ENCODE results near the gene PUS1.

- TF ChIP-seq POLR2A (IDR thresholded peaks at IDR 0.05) (no peak), CTCF (IDR thresholded peaks at IDR 0.05) (no peak), POLR2AphosphoS5 (IDR thresholded peaks at IDR 0.05) (no peak)
These were observed 62.8 kb downstream of the PUS1 start for GRCh38 chr12:131991816-131992430.

Data from breast epithelium (tissue), 3 donors.